Neural cell (in vitro differentiated cells): ENCODE results near the gene BTN2A1. TPM values are rescaled to one million over a fixed set of nuclear protein-coding genes. Genes with fewer than 3 reads are reported as not detected.

Source experiments
- H2AFZ ChIP-seq: fragments of 200-600, 300-800 bp; sonication (generic), shearing (Covaris generic); 2 replicates; pipeline ENCODE4 v1.6.0; 2014; ENCODE audit warnings: low read depth, mild to moderate bottlenecking, antibody characterized with exemption, low read length, moderate library complexity
- H3F3A ChIP-seq: fragments of 200-600 bp; shearing (Covaris generic); 2 replicates; pipeline ENCODE4 v1.6.1; 2016; ENCODE audit warnings: mild to moderate bottlenecking, moderate library complexity, mixed read lengths, antibody characterized with exemption, low read length; ENCODE audit not compliant: insufficient read depth, poor library complexity, severe bottlenecking
- H3K27ac ChIP-seq: fragments of 200-600, 300-800 bp; sonication (generic), shearing (Covaris generic); 2 replicates; pipeline ENCODE4 v1.5.1; 2014; ENCODE audit warnings: mild to moderate bottlenecking, low read length, moderate library complexity
- H3K27me3 ChIP-seq: fragments of 300-800, 200-600 bp; sonication (generic), shearing (Covaris generic); 2 replicates; pipeline ENCODE4 v1.6.0; 2014; ENCODE audit warnings: mild to moderate bottlenecking, low read depth, low read length, moderate library complexity; ENCODE audit not compliant: insufficient read depth
- H3K36me3 ChIP-seq: fragments of 300-800, 200-600 bp; sonication (generic), shearing (Covaris generic); 2 replicates; pipeline ENCODE4 v1.5.1; 2014; ENCODE audit warnings: mild to moderate bottlenecking, antibody characterized with exemption, low read length, moderate library complexity; ENCODE audit not compliant: insufficient read depth
- H3K4me2 ChIP-seq: fragments of 300-800, 200-600 bp; sonication (generic), shearing (Covaris generic); 2 replicates; pipeline ENCODE4 v1.6.0; 2014; ENCODE audit warnings: mild to moderate bottlenecking, low read length
- H3K4me3 ChIP-seq: fragments of 300-800, 200-600 bp; sonication (generic), shearing (Covaris generic); 2 replicates; pipeline ENCODE4 v1.5.1; 2014; ENCODE audit warnings: mild to moderate bottlenecking, low read length, moderate library complexity
- H3K79me2 ChIP-seq: fragments of 200-600 bp; shearing (Covaris generic); replicated peaks from 2 replicates; pipeline ENCODE4 v1.6.0; 2014; ENCODE audit warnings: mild to moderate bottlenecking, low read length, moderate library complexity; ENCODE audit not compliant: insufficient read depth
- H3K9ac ChIP-seq: fragments of 300-800, 200-600 bp; sonication (generic), shearing (Covaris generic); 2 replicates; pipeline ENCODE4 v1.6.1; 2016; ENCODE audit warnings: mild to moderate bottlenecking, low read length, mixed read lengths
- H3K9me2 ChIP-seq: fragments of 200-600 bp; shearing (Covaris generic); 2 replicates; pipeline ENCODE4 v1.6.1; 2016; ENCODE audit warnings: mild to moderate bottlenecking, low read length, mixed read lengths; ENCODE audit not compliant: insufficient read depth
- H3K9me3 ChIP-seq: fragments of 200-600, 300-800 bp; sonication (generic), shearing (Covaris generic); 2 replicates; pipeline ENCODE4 v1.6.1; 2016; ENCODE audit warnings: mild to moderate bottlenecking, mixed run types, low read length, moderate library complexity, mixed read lengths
- H4K20me1 ChIP-seq: fragments of 200-600 bp; shearing (Covaris generic); 2 replicates; pipeline ENCODE4 v1.6.1; 2016; ENCODE audit warnings: mild to moderate bottlenecking, mixed run types; ENCODE audit not compliant: insufficient read depth
- CTCF ChIP-seq: fragments of 450-650 bp; IDR thresholded peaks from 2 replicates; pipeline ENCODE4 v1.5.1; 2014; ENCODE audit warnings: antibody characterized with exemption, mild to moderate bottlenecking, moderate library complexity; ENCODE audit not compliant: poor library complexity, severe bottlenecking
- EP300 ChIP-seq: fragments of 450-650 bp; conservative IDR thresholded peaks from 2 replicates; pipeline ENCODE4 v1.6.1; 2014; ENCODE audit warnings: antibody characterized with exemption, mild to moderate bottlenecking, moderate library complexity; ENCODE audit not compliant: poor library complexity, severe bottlenecking
- EZH2 ChIP-seq: fragments of 200-600, 300-800 bp; shearing (Covaris generic), sonication (generic); IDR thresholded peaks from 2 replicates; pipeline ENCODE4 v1.6.1; 2014; ENCODE audit warnings: antibody characterized with exemption, low read length, borderline replicate concordance, mild to moderate bottlenecking; ENCODE audit not compliant: insufficient read depth, poor library complexity, severe bottlenecking
- MXI1 ChIP-seq: fragments of 450-650 bp; conservative IDR thresholded peaks from 2 replicates; pipeline ENCODE4 v1.6.1; 2014; ENCODE audit warnings: antibody characterized with exemption, mild to moderate bottlenecking; ENCODE audit not compliant: poor library complexity, severe bottlenecking
- POLR2AphosphoS5 ChIP-seq: IDR thresholded peaks from 2 replicates; pipeline ENCODE4 v1.6.1; 2012
- RAD21 ChIP-seq: fragments of 450-650 bp; conservative IDR thresholded peaks from 2 replicates; pipeline ENCODE4 v1.6.1; 2014; ENCODE audit warnings: antibody characterized with exemption, mild to moderate bottlenecking, moderate library complexity
- REST ChIP-seq: IDR thresholded peaks from 2 replicates; pipeline ENCODE4 v1.6.1; 2012; ENCODE audit warnings: borderline replicate concordance
- SMC3 ChIP-seq: fragments of 450-650 bp; conservative IDR thresholded peaks from 2 replicates; pipeline ENCODE4 v1.6.1; 2014; ENCODE audit warnings: antibody characterized with exemption, mild to moderate bottlenecking, moderate library complexity; ENCODE audit not compliant: poor library complexity
- TAF1 ChIP-seq: IDR thresholded peaks from 2 replicates; pipeline ENCODE4 v1.6.1; 2012; ENCODE audit warnings: low read depth
- polyA plus RNA-seq: library from polyadenylated mRNA; depleted of rRNA; stranded (reverse); fragments of >200 nt; gene quantifications from 2 replicates; pipeline ENCODE4 v1.2.3, GENCODE V29; 2014

Gene BTN2A1
- polyA plus RNA-seq, 1 donor from 2014 or later = 33.8 TPM

- H3K9ac ChIP-seq = peak overlapping the region; percentile 37
- H3K27ac ChIP-seq = peak overlapping the region; percentile 47
- no peaks in the 10 kb centered on the region for H3K36me3 ChIP-seq
- peak overlapping the region; percentile 60 for H3K4me3 ChIP-seq
- H4K20me1 ChIP-seq = no peaks in the 10 kb centered on the region
- no peaks in the 10 kb centered on the region for H3K9me2 ChIP-seq
- no peaks in the 10 kb centered on the region for H3K9me3 ChIP-seq
- H3K27me3 ChIP-seq = no peaks in the 10 kb centered on the region
- no peaks in the 10 kb centered on the region for H3F3A ChIP-seq
- H3K79me2 ChIP-seq = no peaks in the 10 kb centered on the region
- peak overlapping the region; percentile 29 for H3K4me2 ChIP-seq
- TF ChIP-seq EP300 (no peak), EZH2 (no peak), CTCF (no peak), TAF1 (no peak), SMC3 (no peak), MXI1 (peak; percentile 88), REST (no peak)
- no peak overlapping the region for H2AFZ ChIP-seq
Measured at GRCh38 chr6:26473758-26474438, 16.1 kb downstream of the BTN2A1 start.

DNA sequence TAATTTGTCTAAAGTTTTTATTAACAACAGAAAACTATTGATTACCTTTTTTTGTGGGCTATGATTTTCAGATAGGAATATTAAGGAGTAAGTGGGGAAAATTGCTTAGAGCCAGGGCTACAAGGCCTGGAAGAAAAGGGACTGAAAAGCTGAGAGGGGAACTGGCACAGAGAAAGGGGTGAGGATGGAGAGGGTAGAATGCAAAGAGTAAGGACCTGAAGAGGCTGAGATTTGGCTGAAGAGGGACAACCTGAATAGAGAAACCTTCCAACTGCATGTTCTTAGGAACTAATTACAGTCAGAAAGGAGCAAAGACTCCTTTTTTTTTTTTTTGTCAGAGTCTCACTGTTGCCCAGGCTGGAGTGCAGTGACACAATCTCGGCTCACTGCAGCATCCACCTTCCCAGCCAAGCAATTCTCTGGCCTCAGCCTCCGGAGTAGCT is 16.7 kb downstream of the BTN2A1 start:
- no peaks in the 10 kb centered on the region for H3K9me3 ChIP-seq
- no peaks in the 10 kb centered on the region for H3K27me3 ChIP-seq
- H3K9ac ChIP-seq = peak overlapping the region; percentile 37
- TF ChIP-seq REST = no peak
- TF ChIP-seq EZH2 = no peak
- TF ChIP-seq EP300 = no peak
- no peak for TF ChIP-seq SMC3
- no peak for TF ChIP-seq MXI1
- no peak for TF ChIP-seq CTCF
- TF ChIP-seq TAF1 = no peak
- TF ChIP-seq RAD21 = no peak
- TF ChIP-seq POLR2AphosphoS5 = no peak
- H2AFZ ChIP-seq = no peak overlapping the region
- peak overlapping the region; percentile 47 for H3K27ac ChIP-seq
- no peaks in the 10 kb centered on the region for H3F3A ChIP-seq
- H3K9me2 ChIP-seq = no peaks in the 10 kb centered on the region
- peak overlapping the region; percentile 29 for H3K4me2 ChIP-seq
- peak overlapping the region; percentile 60 for H3K4me3 ChIP-seq
- H4K20me1 ChIP-seq = no peaks in the 10 kb centered on the region
- H3K79me2 ChIP-seq = no peaks in the 10 kb centered on the region
- H3K36me3 ChIP-seq = no peaks in the 10 kb centered on the region
